HG03354 (cell line): ENCODE measurements around the gene NDUFS2.
"Not testable (repeated sequence)": the region's sequence is repeated elsewhere in the genome, so short reads cannot be mapped to it uniquely, and the experiment has no call there.

Source experiments
- ATAC-seq: cut with Tn5 transposase; IDR thresholded peaks from one replicate; pipeline ENCODE4 v1.9.1; 2021; ENCODE audit warnings: mild to moderate bottlenecking; ENCODE audit not compliant: unreplicated experiment, poor library complexity, severe bottlenecking

Gene NDUFS2

GRCh38 chr1:161235957-161236775 lies 34.0 kb downstream of the NDUFS2 start:
- no peak for ATAC-seq

- ATAC-seq, result no peak
These were observed 35.9 kb downstream of the NDUFS2 start, which contains the start of gene NR1I3 for GRCh38 chr1:161238039-161238473. TSS of gene NR1I3 (minus strand) at chr1:161238203. CDS start at chr1:161236565, 1,638 bp downstream.

DNA sequence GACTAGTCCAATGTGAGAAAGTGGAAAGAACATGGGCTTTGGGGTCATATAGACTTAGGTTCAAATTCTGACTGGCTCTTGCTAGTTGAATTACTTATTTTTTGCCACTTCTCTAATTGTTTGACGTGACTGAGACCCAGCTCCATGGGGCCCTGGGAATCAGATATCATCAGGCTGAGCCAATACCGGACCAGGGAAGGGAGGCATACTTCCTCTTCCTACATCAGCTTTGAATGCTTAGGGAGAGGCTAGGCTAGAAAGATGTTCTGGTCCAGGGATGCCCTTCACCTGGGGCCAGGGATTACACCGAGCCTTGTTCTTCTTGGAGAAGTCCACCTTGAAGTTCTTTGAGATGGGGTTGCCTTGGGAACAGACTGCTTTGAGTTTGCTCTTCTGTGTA lies 39.5 kb downstream of the NDUFS2 start:
- ATAC-seq, result no peak

DNA sequence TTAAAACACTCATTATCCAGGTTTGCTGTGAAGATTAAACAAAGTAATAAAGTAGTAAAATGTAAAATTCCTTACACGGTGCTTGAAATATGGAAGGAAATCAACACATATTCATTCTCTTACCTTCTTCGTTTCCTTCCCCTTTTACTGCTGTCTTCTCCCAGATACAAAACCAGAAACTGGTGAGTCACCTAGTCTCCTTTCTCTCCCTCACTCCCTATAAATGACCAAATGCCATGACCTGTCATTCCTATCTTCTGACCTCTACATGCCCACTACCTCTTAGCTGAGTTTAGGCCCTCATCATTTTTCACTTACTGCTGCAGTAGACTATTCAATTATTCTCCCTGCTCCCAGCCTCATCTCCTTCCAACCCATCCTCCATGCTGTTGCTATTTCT lies 40.1 kb downstream of the NDUFS2 start:
- no peak for ATAC-seq

GRCh38 chr1:161244888-161245287 lies 42.7 kb downstream of the NDUFS2 start:
- ATAC-seq, result no peak

GRCh38 chr1:161250100-161250499 lies 47.9 kb downstream of the NDUFS2 start:
- not testable (repeated sequence) for ATAC-seq

- ATAC-seq, result no peak
These were observed 48.7 kb downstream of the NDUFS2 start for GRCh38 chr1:161250829-161251228.

DNA sequence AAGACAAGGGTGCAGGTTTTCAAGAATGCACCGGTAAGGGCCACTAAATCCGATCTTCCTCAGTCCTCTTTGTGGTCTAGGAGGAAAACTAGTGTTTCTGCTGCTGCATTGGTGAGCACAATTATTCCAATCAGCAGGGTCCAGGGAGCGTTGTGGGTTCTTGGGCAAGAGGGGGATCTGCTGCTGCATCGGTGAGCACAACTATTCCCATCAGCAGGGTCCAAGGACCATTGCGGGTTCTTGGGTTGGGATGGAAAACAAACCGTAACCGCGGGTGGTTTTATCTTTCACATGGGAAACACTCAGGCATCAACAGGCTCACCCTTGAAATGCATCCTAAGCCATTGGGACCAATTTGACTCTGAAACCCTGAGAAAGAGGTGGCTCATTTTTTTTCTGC lies 49.4 kb downstream of the NDUFS2 start:
- ATAC-seq, result no peak

DNA sequence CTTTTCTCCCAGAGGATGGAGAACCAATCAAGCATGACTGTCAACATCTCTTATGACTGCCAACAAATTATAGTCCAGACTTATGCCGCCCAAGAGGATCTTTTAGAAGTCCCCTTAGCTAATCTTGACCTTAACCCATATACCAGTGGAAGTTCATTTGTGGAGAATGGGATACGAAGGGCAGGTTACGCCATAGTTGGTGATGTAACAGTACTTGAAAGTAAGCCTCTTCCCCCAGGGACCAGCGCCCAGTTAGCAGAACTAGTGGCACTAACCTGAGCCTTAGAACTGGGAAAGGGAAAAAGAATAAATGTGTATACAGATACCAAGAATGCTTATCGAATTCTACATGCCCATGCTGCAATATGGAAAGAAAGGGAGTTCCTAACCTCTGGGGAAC lies 53.1 kb downstream of the NDUFS2 start:
- ATAC-seq, result not testable (repeated sequence)

DNA sequence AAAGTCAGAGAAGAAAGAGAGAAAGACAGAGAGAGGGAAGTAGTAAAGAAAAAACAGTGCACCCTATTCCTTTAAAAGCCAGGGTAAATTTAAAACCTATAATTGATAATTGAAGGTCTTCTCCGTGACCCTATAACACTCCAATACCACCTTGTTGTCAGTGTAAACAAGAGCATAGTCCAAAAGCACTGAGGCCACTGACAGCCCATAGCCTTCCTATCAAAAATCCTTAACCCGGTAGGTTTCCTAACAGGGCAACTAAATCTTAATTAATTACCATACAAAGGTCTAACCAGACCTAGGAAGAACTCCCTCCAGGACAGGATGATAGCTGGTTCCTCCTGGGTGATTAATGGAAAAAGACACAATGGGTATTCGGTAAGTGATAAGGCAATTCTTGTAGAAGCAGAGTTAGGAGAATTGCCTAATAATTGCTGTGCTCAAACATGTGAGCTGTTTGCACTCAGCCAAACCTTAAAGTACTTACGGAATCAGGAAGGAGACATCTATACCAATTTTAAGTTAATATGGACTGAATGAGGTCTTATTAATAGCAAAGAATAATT lies 53.9 kb downstream of the NDUFS2 start:
- ATAC-seq, result not testable (repeated sequence)

DNA sequence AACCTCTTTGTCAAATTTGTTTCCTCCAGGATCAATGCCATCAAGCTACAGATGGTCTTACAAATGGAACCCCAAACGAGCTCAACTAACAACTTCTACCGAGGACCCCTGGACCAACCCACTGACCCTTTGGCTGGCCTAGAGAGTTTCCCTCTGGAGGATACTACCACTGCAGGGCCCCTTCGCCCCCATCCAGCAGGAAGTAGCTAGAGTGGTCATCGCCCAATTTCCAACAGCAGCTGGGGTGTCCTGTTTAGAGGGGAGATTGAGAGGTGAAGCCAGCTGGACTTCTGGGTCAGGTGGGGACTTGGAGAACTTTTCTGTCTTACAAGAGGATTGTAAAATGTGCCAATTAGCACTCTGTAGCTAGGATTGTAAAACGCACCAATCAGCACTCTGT lies 54.9 kb downstream of the NDUFS2 start:
- ATAC-seq, result not testable (repeated sequence)

GRCh38 chr1:161258439-161259344 lies 56.5 kb downstream of the NDUFS2 start, which contains the start of gene PCP4L1:
TSS of gene PCP4L1 (plus strand) at chr1:161258745. CDS start at chr1:161258975, 230 bp downstream.
- ATAC-seq, result peak; percentile 75

GRCh38 chr1:161259345-161259702 lies 57.2 kb downstream of the NDUFS2 start:
- no peak for ATAC-seq

GRCh38 chr1:161259765-161260164 lies 57.6 kb downstream of the NDUFS2 start:
- no peak for ATAC-seq

GRCh38 chr1:161260376-161261260 lies 58.5 kb downstream of the NDUFS2 start:
- ATAC-seq, result no peak

GRCh38 chr1:161261261-161262235 lies 59.4 kb downstream of the NDUFS2 start:
- no peak for ATAC-seq
